Measurements from ENCODE around the gene PLEKHM3.

- TF ChIP-seq, protein P1, sequence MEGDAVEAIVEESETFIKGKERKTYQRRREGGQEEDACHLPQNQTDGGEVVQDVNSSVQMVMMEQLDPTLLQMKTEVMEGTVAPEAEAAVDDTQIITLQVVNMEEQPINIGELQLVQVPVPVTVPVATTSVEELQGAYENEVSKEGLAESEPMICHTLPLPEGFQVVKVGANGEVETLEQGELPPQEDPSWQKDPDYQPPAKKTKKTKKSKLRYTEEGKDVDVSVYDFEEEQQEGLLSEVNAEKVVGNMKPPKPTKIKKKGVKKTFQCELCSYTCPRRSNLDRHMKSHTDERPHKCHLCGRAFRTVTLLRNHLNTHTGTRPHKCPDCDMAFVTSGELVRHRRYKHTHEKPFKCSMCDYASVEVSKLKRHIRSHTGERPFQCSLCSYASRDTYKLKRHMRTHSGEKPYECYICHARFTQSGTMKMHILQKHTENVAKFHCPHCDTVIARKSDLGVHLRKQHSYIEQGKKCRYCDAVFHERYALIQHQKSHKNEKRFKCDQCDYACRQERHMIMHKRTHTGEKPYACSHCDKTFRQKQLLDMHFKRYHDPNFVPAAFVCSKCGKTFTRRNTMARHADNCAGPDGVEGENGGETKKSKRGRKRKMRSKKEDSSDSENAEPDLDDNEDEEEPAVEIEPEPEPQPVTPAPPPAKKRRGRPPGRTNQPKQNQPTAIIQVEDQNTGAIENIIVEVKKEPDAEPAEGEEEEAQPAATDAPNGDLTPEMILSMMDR (IDR thresholded peaks at IDR 0.05; ENCODE audit: extremely low read depth in 1 of 2, insufficient read depth in 1 of 2, low read depth in 1 of 2, low read length in 2 of 2) = no peak
- no peak for TF ChIP-seq POLR2A (IDR thresholded peaks at IDR 0.05; ENCODE audit: low read depth, low read length)
- no peak for TF ChIP-seq EZH2 (IDR thresholded peaks at IDR 0.05; ENCODE audit: borderline replicate concordance, low read depth, low read length, severe bottlenecking)
- no peak for TF ChIP-seq POLR2AphosphoS5 (IDR thresholded peaks at IDR 0.05; ENCODE audit: insufficient read depth, low read depth, low read length)
- TF ChIP-seq JUN (IDR thresholded peaks at IDR 0.05; ENCODE audit: borderline replicate concordance, insufficient read depth, insufficient read length, low read depth) = no peak
- TF ChIP-seq FOS (IDR thresholded peaks at IDR 0.05; ENCODE audit: borderline replicate concordance, insufficient read depth, low read length) = no peak
- no peak for TF ChIP-seq MAX (IDR thresholded peaks at IDR 0.05; ENCODE audit: insufficient read depth, insufficient read length)
- TF ChIP-seq GATA2 (IDR thresholded peaks at IDR 0.05; ENCODE audit: insufficient read depth, insufficient read length, low read depth, low read length) = no peak
- no peak for TF ChIP-seq MYC (IDR thresholded peaks at IDR 0.05; ENCODE audit: low read depth, low read length)
These were observed 127.0 kb downstream of the PLEKHM3 start for GRCh38 chr2:207898354-207898695.
